ENCODE data around the gene ZC3H12C. TPM values are rescaled to one million over a fixed set of nuclear protein-coding genes. Genes with fewer than 3 reads are reported as not detected.

ZC3H12C gene
- total and polyA plus RNA-seq, 2 of the 4 experiments (the other 2 are of a cell fraction) = 4.2 to 15.8 TPM

DNA sequence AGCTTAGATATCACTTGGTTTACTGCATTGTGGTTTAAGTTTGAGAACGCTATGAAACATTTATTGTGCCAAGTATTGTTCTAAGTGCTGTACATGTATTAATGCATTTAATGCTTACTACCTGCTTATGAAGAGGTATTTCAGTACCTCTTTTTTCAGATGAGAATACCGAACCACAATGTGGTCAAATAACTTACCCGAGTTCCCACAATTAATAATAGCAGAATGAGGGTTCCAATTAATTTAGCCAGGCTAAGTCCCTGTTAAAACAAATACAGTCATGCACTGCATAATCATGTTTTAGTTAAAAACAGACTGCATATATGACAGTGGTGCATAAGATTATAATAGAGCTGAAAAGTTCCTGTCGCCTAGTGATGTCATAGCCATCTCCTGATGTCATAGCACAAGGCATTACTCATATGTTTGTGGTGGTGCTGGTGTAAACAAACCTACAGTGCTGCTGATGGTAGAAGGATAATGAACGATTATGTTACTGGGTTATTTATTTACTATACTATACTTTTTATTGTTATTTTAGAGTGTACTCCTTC, 4.3 kb downstream of the ZC3H12C start:
- Histone ChIP-seq H3K4me1 (ENCODE audit: control insufficient read depth, insufficient read depth, low read length) (peaks cover 4% of the 10 kb centered on the region; the same call in 1 of the 2 replicates), H3K27me3 (ENCODE audit: control insufficient read depth, insufficient read depth, low read length) (no peaks in the 10 kb centered on the region), H3K4me2 (ENCODE audit: low read depth, low read length) (no peak overlapping the region), H2BK5ac (ENCODE audit: low read depth, low read length, poor library complexity, severe bottlenecking) (no peak overlapping the region), H3K79me1 (ENCODE audit: low read depth in 1 of 2, low read length in 2 of 2) (peaks cover 17 to 57% of the 10 kb centered on the region in 2 experiments), H3K4ac (ENCODE audit: low read depth, low read length) (no peak overlapping the region), H3K9me1 (ENCODE audit: insufficient read depth, low read length) (peaks cover 7% of the 10 kb centered on the region; the same call in 1 of the 2 replicates), H2BK20ac (ENCODE audit: low read depth, low read length) (no peak overlapping the region), H4K91ac (ENCODE audit: insufficient read depth, low read depth, low read length) (no peak overlapping the region), H2AFZ (replicated peaks; ENCODE audit: low read length, poor library complexity) (no peak overlapping the region), H3K18ac (ENCODE audit: low read depth, low read length) (no peak overlapping the region), H2AK9ac (replicated peaks; ENCODE audit: low read depth, low read length, poor library complexity) (no peak overlapping the region), H2BK120ac (ENCODE audit: low read depth, low read length) (no peak overlapping the region), H2AK5ac (ENCODE audit: low read depth, low read length) (no peak overlapping the region), H3K4me3 (ENCODE audit: insufficient read depth, low read depth, low read length) (no peak overlapping the region), H4K5ac (ENCODE audit: low read depth, low read length) (no peak overlapping the region), H4K8ac (ENCODE audit: low read depth in 2 of 2, low read length in 2 of 2) (no peak overlapping the region), H4K20me1 (ENCODE audit: insufficient read depth, low read length) (peaks cover 14% of the 10 kb centered on the region; the same call in 1 of the 2 replicates), H3K14ac (replicated peaks; ENCODE audit: low read depth, low read length) (no peak overlapping the region), H3K36me3 (ENCODE audit: control insufficient read depth, insufficient read depth, low read length) (peaks cover 2% of the 10 kb centered on the region; the same call in 1 of the 2 replicates), H3K9me3 (ENCODE audit: control insufficient read depth, insufficient read depth, low read length) (0 out of 2 replicates have a peak, but pooled peaks cover 2% of the 10 kb centered on the region), H2BK15ac (ENCODE audit: low read depth, low read length) (no peak overlapping the region), H3K9ac (ENCODE audit: low read depth, low read length) (no peak overlapping the region), H3K23ac (ENCODE audit: low read depth, low read length) (no peak overlapping the region), H3K56ac (ENCODE audit: extremely low read depth, insufficient read depth, low read length) (no peak overlapping the region), H3K27ac (ENCODE audit: insufficient read depth, low read length) (no peak overlapping the region)
- ChIA-PET CTCF (interaction anchor here (1.1 kb wide), 1 partner anchor 158 kb away, joined by 3 read pairs; no protein-coding TSS in a partner anchor), POLR2A (ENCODE audit: unreplicated experiment) (no interaction called here)
- ATAC-seq (ENCODE audit: low read depth) (no peak), DNase-seq (peak; percentile 58)
- intact Hi-C loops (cut with micrococcal nuclease) = no loop called here
- in situ Hi-C loops (cut with MboI; ENCODE audit: low sequenced_read_pairs) = no loop called here
- no peak for TF ChIP-seq MAZ (IDR thresholded peaks at IDR 0.05; ENCODE audit: borderline replicate concordance, low read depth, low read length)
- no peak for TF ChIP-seq MAFK (IDR thresholded peaks at IDR 0.05; ENCODE audit: low read depth, low read length)
- dilution Hi-C loops (cut with HindIII; ENCODE audit: low sequenced_read_pairs, unreplicated experiment) = no loop called here
- no TSS peak for BruUV-seq (replicated peaks)
- no CpG with 5 or more reads among the region's 5 CpGs for WGBS, 2 experiments (ENCODE audit: extremely low coverage in 2 of 2, insufficient read length in 1 of 2)

All from IMR-90 (cell line).